HG02798 (cell line): ENCODE data around the gene LY6G5C.

Experiments used
- ATAC-seq: cut with Tn5 transposase; IDR thresholded peaks from one replicate; pipeline ENCODE4 v1.9.1; 2021; ENCODE audit warnings: mild to moderate bottlenecking; ENCODE audit not compliant: unreplicated experiment, poor library complexity

Gene LY6G5C

DNA sequence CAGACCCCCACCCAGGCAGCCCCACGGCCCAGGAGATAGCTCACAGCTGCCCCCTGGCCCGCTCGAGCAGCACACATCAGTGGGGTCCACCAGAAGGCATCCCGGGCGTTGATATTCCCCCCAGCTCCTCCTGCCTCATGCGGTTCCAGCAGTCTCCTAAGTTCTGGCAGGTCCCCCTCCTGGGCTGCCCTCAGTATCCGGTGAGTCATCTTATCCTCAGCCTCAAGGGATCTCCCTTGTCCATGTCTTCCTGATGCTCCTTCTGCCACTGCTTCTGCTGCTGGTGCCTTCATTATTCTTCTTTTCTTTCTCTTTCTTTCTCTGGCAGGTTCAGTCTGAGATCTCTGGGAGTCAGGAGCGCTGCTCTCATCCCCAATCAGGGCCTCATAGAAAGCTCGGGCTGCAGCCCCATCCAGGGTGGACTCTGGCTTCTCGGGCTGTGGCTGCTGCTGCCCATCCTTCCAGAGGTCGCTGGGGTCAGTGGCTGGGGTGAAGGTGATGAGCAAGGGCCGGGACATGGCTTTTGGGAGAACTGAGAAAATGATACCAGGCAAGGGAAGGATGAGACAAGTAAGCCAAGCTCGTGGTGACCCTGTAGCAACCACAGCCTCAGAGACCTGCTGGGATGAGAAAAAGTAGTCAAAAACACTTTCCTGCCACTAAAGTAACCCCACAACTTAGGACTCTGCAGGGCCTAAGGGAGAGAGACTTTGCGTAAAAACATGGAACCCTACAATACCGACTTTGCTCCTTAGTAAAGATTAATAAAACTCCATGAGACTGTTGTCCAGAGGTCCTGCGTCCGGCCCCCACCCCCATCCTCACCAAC is 16.7 kb downstream of the LY6G5C start:
- ATAC-seq: no peak

DNA sequence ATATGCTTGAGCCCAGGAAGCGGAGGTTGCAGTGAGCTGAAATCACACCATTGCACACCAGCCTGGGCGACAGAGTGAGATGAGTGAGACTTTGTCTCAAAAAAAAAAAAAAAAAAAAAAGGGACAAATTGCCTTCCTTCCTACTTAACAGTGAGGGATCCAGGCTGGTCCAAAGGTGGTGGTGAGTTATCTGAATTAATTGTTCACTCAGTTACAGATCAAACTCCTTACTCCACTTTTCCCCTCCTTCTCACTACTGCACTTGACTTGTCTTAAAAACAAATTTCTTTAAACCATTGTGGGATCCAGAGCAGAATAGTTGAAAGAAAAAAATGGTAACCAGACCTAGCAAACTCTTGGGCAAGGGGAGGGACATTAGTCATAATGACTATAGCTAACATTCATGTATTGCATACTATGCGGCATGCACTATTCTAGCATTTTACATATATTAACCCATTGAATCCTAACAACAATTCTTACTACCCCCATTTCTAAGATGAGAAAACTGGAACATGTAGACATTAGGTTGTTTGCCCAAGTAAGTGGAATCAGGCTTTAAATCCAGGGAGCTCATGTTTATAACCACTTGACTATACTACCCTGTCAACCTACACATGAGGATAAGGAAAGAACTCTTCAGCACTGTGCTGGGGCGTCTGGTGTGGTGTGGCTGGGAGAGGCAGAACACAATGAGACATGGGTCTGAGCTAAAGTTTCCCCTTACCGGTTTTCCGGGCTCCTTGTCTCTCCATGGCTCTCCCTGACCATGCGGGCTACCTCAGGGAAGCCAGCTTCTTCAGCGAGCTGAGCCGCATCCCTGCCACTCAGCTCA is 17.5 kb downstream of the LY6G5C start:
- no peak for ATAC-seq

GRCh38 chr6:31662124-31662723 is 18.6 kb downstream of the LY6G5C start:
- ATAC-seq: no peak

DNA sequence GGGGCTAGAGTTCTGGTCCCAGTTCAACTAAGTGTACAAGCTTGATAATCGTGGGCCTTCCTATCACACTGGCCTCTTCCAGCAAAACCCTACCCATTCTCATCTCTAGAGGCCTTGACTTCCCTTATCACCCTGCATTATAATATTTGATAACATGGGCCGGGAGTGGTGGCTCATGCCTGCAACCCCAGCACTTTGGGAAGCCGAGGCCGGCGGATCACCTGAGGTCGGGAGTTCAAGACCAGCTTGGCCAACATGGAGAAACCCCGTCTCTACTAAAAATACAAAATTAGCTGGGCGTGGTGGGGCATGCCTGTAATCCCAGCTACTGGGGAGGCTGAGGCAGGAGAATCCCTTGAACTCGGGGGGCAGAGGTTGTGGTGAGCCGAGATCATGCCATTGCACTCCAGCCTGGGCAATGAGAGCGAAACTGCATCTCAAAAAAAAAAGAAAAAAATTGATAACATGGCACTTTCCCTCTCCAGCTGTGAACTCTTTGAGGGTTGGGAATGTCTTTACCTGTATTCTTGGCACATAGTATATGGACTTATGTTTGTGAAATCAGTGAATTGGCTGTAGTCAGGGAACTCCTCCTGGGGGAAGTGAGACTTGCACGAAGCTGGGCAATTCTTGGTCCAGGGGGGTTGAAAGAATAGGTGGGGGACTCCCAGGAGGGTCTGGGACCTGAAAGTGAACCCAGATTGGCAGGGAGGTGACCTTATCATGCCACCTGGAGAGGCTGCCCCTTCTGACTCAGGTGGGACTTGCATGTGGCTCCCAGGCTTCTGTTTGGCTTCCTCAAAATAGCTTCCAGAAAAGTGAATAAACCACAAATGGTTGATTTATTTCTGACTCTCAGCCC is 19.4 kb downstream of the LY6G5C start:
- no peak for ATAC-seq

GRCh38 chr6:31660381-31661261 is 20.2 kb downstream of the LY6G5C start, which contains the start of gene C6orf47:
C6orf47 (minus strand) TSS chr6:31660778; CDS start chr6:31659947, 831 bp downstream.
- peak; percentile 54 for ATAC-seq

- ATAC-seq: no peak
Measured at GRCh38 chr6:31659649-31660380, 21.1 kb downstream of the LY6G5C start.

DNA sequence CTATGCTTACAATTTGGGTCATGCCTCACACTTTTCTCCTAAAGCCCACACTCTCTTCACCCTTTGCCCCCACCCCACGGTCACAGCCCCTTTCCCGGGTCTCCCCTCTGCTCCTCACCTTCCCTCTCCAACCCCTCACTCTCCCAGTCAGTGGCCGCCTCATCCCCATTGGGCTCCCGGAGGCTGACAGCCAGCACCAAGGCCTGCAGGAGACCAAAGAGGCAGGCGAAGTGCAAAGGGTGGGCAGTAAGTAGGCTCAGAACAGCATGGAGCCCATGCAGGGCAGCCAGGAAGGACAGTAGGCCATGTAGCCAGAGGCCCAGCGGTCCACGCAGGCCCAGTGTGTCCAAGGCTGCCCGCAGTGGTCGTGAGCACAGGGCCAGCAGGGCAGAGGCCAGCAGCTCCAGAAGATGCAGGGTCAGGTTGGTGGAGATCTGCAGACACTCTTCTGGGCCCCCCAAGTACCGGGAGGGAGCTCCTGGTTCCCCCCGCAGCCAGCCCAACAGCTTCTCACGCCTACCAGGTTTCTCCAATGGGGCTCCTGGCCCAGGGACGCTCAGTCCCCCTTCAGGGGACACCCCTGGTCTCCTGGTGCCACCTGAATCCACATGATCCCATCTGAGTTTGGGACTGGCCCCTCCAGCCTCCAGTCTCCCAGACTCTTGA is 21.8 kb downstream of the LY6G5C start:
- ATAC-seq: no peak

- no peak for ATAC-seq
Measured at GRCh38 chr6:31658158-31658688, 22.6 kb downstream of the LY6G5C start.

GRCh38 chr6:31657406-31658157 is 23.3 kb downstream of the LY6G5C start:
- ATAC-seq: no peak

DNA sequence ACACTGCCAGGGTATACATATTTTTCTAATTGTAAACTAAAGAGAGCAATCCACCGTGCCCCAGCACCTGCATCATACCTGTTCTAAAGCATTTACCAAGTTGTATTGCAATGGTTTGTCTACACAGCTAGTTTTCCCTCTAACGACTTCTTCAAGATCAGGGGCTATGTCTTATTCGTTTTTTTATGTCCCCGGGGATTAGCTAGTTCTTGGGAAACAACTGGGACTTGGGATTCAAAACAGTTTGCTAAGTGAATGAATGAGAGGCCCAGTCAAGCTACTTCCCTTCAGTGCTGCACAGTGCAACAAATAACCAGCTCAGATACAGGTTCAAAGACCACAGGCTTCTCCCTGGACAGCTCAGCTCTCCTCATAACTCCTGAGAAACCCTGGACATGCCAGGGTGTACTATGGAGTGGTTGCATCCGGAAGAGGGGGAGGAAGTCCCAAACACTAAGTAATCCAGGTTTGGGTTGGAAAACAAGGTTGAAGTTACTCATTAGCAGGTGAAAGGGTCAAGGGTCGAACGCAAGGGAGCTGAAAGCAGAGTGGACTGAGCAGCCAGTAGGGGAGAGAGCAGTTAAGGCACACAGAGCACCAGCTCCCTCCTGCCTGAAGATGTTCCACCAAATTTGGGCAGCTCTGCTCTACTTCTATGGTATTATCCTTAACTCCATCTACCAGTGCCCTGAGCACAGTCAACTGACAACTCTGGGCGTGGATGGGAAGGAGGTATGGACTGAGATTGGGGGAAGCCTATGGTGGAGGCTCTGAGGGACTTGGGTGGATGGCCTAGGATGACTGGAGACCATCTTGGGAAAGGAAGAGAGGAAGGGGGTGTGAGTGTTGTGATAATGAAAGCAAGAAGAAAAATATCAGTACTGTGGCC is 25.3 kb downstream of the LY6G5C start, which contains the start of gene APOM:
Gene APOM, plus strand, starts transcription at position 546 of the 889 bp plus-strand sequence. Its CDS starts 73 bp downstream, at position 619.
- ATAC-seq: no peak

- no peak for ATAC-seq
Measured at GRCh38 chr6:31654574-31655348, 26.1 kb downstream of the LY6G5C start.

- peak; percentile 62 for ATAC-seq
Measured at GRCh38 chr6:31652925-31653724, 27.7 kb downstream of the LY6G5C start.

GRCh38 chr6:31651602-31652191 is 29.2 kb downstream of the LY6G5C start:
- ATAC-seq: peak; percentile 22

GRCh38 chr6:31645325-31645724 is 35.5 kb downstream of the LY6G5C start:
- ATAC-seq: no peak
